SIG-M5 (cell line): ENCODE results near the gene RIMBP2.

ENCODE experiments used
- DNase-seq: peaks from one replicate; lab custom pipeline; 2025; lab: John Stamatoyannopoulos, UW

RIMBP2 gene

GRCh38 chr12:130633771-130634170, 82.3 kb downstream of the RIMBP2 start:
- no peak for DNase-seq

- no peak for DNase-seq
Observed at GRCh38 chr12:130632642-130633041, 83.5 kb downstream of the RIMBP2 start.

GRCh38 chr12:130628304-130628703, 87.8 kb downstream of the RIMBP2 start:
- DNase-seq: no peak

- DNase-seq: no peak
Observed at GRCh38 chr12:130627175-130627574, 88.9 kb downstream of the RIMBP2 start.

GRCh38 chr12:130626601-130627000, 89.5 kb downstream of the RIMBP2 start:
- no peak for DNase-seq

- no peak for DNase-seq
Observed at GRCh38 chr12:130625201-130625600, 90.9 kb downstream of the RIMBP2 start.

- DNase-seq: no peak
Observed at GRCh38 chr12:130622803-130623202, 93.3 kb downstream of the RIMBP2 start.

- DNase-seq: no peak
Observed at GRCh38 chr12:130621696-130622298, 94.3 kb downstream of the RIMBP2 start.

GRCh38 chr12:130620756-130621155, 95.3 kb downstream of the RIMBP2 start:
- DNase-seq: no peak

GRCh38 chr12:130620281-130620680, 95.8 kb downstream of the RIMBP2 start:
- DNase-seq: no peak

- DNase-seq: no peak
Observed at GRCh38 chr12:130619385-130620001, 96.6 kb downstream of the RIMBP2 start.

GRCh38 chr12:130617219-130617618, 98.9 kb downstream of the RIMBP2 start:
- DNase-seq: no peak

- DNase-seq: no peak
Observed at GRCh38 chr12:130615861-130616345, 100.2 kb downstream of the RIMBP2 start.

GRCh38 chr12:130614530-130614905, 101.6 kb downstream of the RIMBP2 start:
- DNase-seq: no peak

- DNase-seq: no peak
Observed at GRCh38 chr12:130613831-130614529, 102.1 kb downstream of the RIMBP2 start.

- no peak for DNase-seq
Observed at GRCh38 chr12:130613131-130613530, 103.0 kb downstream of the RIMBP2 start.

- DNase-seq: no peak
Observed at GRCh38 chr12:130611026-130611905, 104.8 kb downstream of the RIMBP2 start.

- DNase-seq: no peak
Observed at GRCh38 chr12:130609966-130610365, 106.1 kb downstream of the RIMBP2 start.

- DNase-seq: no peak
Observed at GRCh38 chr12:130608831-130609230, 107.3 kb downstream of the RIMBP2 start.

- DNase-seq: no peak
Observed at GRCh38 chr12:130608132-130608531, 108.0 kb downstream of the RIMBP2 start.

GRCh38 chr12:130606231-130606630, 109.9 kb downstream of the RIMBP2 start:
- no peak for DNase-seq

GRCh38 chr12:130603396-130603965, 112.6 kb downstream of the RIMBP2 start:
- DNase-seq: no peak
